RWPE2 (cell line): Measurements from ENCODE around the gene EIF5.

Experiments used
- ATAC-seq: fragments of 200-7000 bp; cut with Tn5 transposase; 3 replicates; pipeline ENCODE4 v1.9.1; 2021; ENCODE audit warnings: low read depth
- DNase-seq: peaks from one replicate; pipeline ENCODE4 v3.0.0-alpha.2; 2020; ENCODE audit warnings: low spot score
- H3K27ac ChIP-seq: fragments of 450-650 bp; 2 replicates; pipeline ENCODE4 v1.5.1; 2017; ENCODE audit warnings: mild to moderate bottlenecking; ENCODE audit not compliant: poor library complexity, severe bottlenecking
- H3K27me3 ChIP-seq: fragments of 250-450 bp; sonication (Bioruptor Pico); 2 replicates; pipeline ENCODE4 v1.5.1; 2021; ENCODE audit warnings: mild to moderate bottlenecking, moderate library complexity; ENCODE audit not compliant: insufficient read depth, poor library complexity, severe bottlenecking
- H3K36me3 ChIP-seq: fragments of 250-450 bp; sonication (Bioruptor Pico); 2 replicates; pipeline ENCODE4 v1.5.1; 2020; ENCODE audit warnings: low read depth, mild to moderate bottlenecking, moderate library complexity
- H3K4me1 ChIP-seq: fragments of 250-450 bp; sonication (Bioruptor Pico); 2 replicates; pipeline ENCODE4 v1.5.1; 2021; ENCODE audit warnings: mild to moderate bottlenecking, moderate library complexity; ENCODE audit not compliant: insufficient read depth, poor library complexity, severe bottlenecking
- H3K4me3 ChIP-seq: fragments of 250-450 bp; sonication (Bioruptor Pico); 2 replicates; pipeline ENCODE4 v1.5.1; 2021; ENCODE audit warnings: mild to moderate bottlenecking, moderate library complexity; ENCODE audit not compliant: severe bottlenecking
- H3K9me3 ChIP-seq: fragments of 250-450 bp; sonication (Bioruptor Pico); 2 replicates; pipeline ENCODE4 v1.5.1; 2021; ENCODE audit warnings: mild to moderate bottlenecking, moderate library complexity; ENCODE audit not compliant: severe bottlenecking
- CTCF ChIP-seq: fragments of 450-650 bp; IDR thresholded peaks from one replicate; pipeline ENCODE4 v1.5.1; 2017; ENCODE audit warnings: mild to moderate bottlenecking, moderate library complexity; ENCODE audit not compliant: poor library complexity, severe bottlenecking

The EIF5 gene

DNA sequence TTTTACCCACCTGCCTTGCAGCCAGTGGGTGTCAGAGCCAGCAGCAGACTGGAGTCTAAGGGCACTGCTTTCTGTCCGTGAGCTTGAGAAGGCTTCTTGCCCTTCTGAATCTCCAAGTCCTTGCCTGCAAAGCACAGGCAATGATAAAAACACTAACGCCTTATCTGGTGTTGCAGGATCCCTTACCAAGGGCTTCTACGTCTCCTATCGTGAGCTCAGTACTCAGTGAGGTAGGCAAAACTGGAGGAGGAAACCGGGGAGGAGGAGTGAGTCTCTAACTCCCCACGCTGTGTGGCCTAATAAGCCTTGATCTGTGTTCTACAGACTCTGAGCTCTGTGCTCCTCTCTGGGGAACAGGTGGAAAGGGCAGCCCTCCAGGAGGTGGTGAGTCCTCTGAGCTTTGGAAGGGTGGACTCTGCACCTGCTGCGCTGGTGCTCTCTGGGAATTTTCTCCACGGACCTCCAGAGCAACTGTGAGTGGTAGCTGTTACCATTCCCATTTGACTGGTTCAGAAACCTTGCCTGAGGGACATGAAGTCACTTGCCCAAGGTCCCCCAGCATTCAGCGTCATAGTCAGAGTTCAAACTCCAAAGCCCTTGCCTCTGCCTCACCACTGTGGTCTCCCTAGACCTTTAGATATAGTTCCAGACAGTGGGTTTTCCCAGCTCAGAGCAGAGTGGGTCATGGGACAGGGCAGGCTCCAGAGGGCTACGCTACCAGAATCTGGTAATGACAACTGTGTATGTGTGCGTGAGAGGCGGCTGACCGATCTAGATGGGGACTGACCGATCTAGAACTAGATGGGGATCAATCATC is 44.2 kb downstream of the EIF5 start:
- Histone ChIP-seq H3K36me3 (no peaks in the 10 kb centered on the region), H3K9me3 (no peaks in the 10 kb centered on the region), H3K4me3 (no peak overlapping the region), H3K27ac (no peak overlapping the region), H3K4me1 (peaks cover 5% of the 10 kb centered on the region), H3K27me3 (no peaks in the 10 kb centered on the region)
- TF ChIP-seq CTCF, result no peak
- ATAC-seq (no peak), DNase-seq (no peak)

- ATAC-seq (no peak), DNase-seq (no peak)
Observed at GRCh38 chr14:103380719-103381377, 46.8 kb downstream of the EIF5 start.

GRCh38 chr14:103382376-103382775 is 48.3 kb downstream of the EIF5 start:
- no peak for TF ChIP-seq CTCF
- DNase-seq, result no peak
- peak; percentile 20 for ATAC-seq
- Histone ChIP-seq H3K36me3 (peaks cover 13% of the 10 kb centered on the region; the same call in 1 of the 2 replicates), H3K27ac (no peak overlapping the region), H3K27me3 (no peaks in the 10 kb centered on the region), H3K4me1 (peaks cover 14% of the 10 kb centered on the region), H3K4me3 (no peak overlapping the region), H3K9me3 (no peaks in the 10 kb centered on the region)

More at GRCh38 chr14:103380719-103381377, 46.8 kb downstream of the EIF5 start:
- Histone ChIP-seq H3K27me3 (no peaks in the 10 kb centered on the region), H3K36me3 (no peaks in the 10 kb centered on the region), H3K27ac (no peak overlapping the region), H3K4me1 (peaks cover 11% of the 10 kb centered on the region), H3K4me3 (no peak overlapping the region), H3K9me3 (no peaks in the 10 kb centered on the region)
- TF ChIP-seq CTCF, result no peak

- peak overlapping the region; percentile 79 for H3K27ac ChIP-seq
- H3K9me3 ChIP-seq, result no peaks in the 10 kb centered on the region
- no peak for TF ChIP-seq CTCF
- peak overlapping the region; percentile 91 for H3K4me3 ChIP-seq
- H3K27me3 ChIP-seq, result no peaks in the 10 kb centered on the region
- H3K4me1 ChIP-seq, result peaks cover 27% of the 10 kb centered on the region
- ATAC-seq (peak; percentile 26; the same call in 2 of the 3 replicates), DNase-seq (no peak)
- peaks cover 29% of the 10 kb centered on the region for H3K36me3 ChIP-seq
Observed at GRCh38 chr14:103384450-103385151, 50.6 kb downstream of the EIF5 start.
